Neural cell (in vitro differentiated cells): Measurements from ENCODE around the gene CFAP161.

Source experiments
- EZH2 ChIP-seq: fragments of 200-600, 300-800 bp; shearing (Covaris generic), sonication (generic); IDR thresholded peaks from 2 replicates; pipeline ENCODE4 v1.6.1; 2014; ENCODE audit warnings: antibody characterized with exemption, low read length, borderline replicate concordance, mild to moderate bottlenecking; ENCODE audit not compliant: insufficient read depth, poor library complexity, severe bottlenecking
- POLR2AphosphoS5 ChIP-seq: IDR thresholded peaks from 2 replicates; pipeline ENCODE4 v1.6.1; 2012
- RAD21 ChIP-seq: fragments of 450-650 bp; conservative IDR thresholded peaks from 2 replicates; pipeline ENCODE4 v1.6.1; 2014; ENCODE audit warnings: antibody characterized with exemption, mild to moderate bottlenecking, moderate library complexity
- REST ChIP-seq: IDR thresholded peaks from 2 replicates; pipeline ENCODE4 v1.6.1; 2012; ENCODE audit warnings: borderline replicate concordance
- SMC3 ChIP-seq: fragments of 450-650 bp; conservative IDR thresholded peaks from 2 replicates; pipeline ENCODE4 v1.6.1; 2014; ENCODE audit warnings: antibody characterized with exemption, mild to moderate bottlenecking, moderate library complexity; ENCODE audit not compliant: poor library complexity
- TAF1 ChIP-seq: IDR thresholded peaks from 2 replicates; pipeline ENCODE4 v1.6.1; 2012; ENCODE audit warnings: low read depth
- TF ChIP-seq, protein P1 (sequence below): fragments of 450-650 bp; IDR thresholded peaks from 2 replicates; pipeline ENCODE4 v1.5.1; 2014; ENCODE audit warnings: antibody characterized with exemption, mild to moderate bottlenecking, moderate library complexity; ENCODE audit not compliant: poor library complexity, severe bottlenecking

GRCh38 chr15:81084716-81085115 is 49.4 kb upstream of the CFAP161 start:
- TF ChIP-seq, protein P1, sequence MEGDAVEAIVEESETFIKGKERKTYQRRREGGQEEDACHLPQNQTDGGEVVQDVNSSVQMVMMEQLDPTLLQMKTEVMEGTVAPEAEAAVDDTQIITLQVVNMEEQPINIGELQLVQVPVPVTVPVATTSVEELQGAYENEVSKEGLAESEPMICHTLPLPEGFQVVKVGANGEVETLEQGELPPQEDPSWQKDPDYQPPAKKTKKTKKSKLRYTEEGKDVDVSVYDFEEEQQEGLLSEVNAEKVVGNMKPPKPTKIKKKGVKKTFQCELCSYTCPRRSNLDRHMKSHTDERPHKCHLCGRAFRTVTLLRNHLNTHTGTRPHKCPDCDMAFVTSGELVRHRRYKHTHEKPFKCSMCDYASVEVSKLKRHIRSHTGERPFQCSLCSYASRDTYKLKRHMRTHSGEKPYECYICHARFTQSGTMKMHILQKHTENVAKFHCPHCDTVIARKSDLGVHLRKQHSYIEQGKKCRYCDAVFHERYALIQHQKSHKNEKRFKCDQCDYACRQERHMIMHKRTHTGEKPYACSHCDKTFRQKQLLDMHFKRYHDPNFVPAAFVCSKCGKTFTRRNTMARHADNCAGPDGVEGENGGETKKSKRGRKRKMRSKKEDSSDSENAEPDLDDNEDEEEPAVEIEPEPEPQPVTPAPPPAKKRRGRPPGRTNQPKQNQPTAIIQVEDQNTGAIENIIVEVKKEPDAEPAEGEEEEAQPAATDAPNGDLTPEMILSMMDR: no peak
- TF ChIP-seq SMC3: no peak
- TF ChIP-seq POLR2AphosphoS5: no peak
- no peak for TF ChIP-seq TAF1
- TF ChIP-seq EZH2: no peak
- TF ChIP-seq REST: no peak
- no peak for TF ChIP-seq RAD21
